Measurements from ENCODE around the gene C1QTNF12.

The C1QTNF12 gene

GRCh38 chr1:1222575-1223225, 23.8 kb downstream of the C1QTNF12 start:
- H3K27ac ChIP-seq (ENCODE audit: low read depth, low read length), result no peak overlapping the region
- no peak overlapping the region for H3K4me3 ChIP-seq (ENCODE audit: low read depth in 1 of 2, low read length in 2 of 2)
- no peaks in the 10 kb centered on the region for H3K27me3 ChIP-seq (ENCODE audit: control insufficient read depth in 1 of 2, insufficient read depth in 2 of 2, low read length in 2 of 2)
- no peak overlapping the region for H3K9ac ChIP-seq (ENCODE audit: low read depth in 1 of 2, low read length in 2 of 2)
- peaks cover 0 to 7% of the 10 kb centered on the region in 2 donors for H3K4me1 ChIP-seq (ENCODE audit: control insufficient read depth in 1 of 2, insufficient read depth in 2 of 2, low read length in 2 of 2)
- no peaks in the 10 kb centered on the region for H3K9me3 ChIP-seq (ENCODE audit: control insufficient read depth in 1 of 2, low read length in 2 of 2)
- peaks cover 29 to 89% of the 10 kb centered on the region in 2 donors for H3K36me3 ChIP-seq (ENCODE audit: control insufficient read depth in 1 of 2, insufficient read depth in 2 of 2, low read length in 2 of 2)

- Histone ChIP-seq H3K27ac (ENCODE audit: low read depth, low read length) (no peak overlapping the region), H3K36me3 (ENCODE audit: control insufficient read depth in 1 of 2, insufficient read depth in 2 of 2, low read length in 2 of 2) (peaks cover 32 to 90% of the 10 kb centered on the region in 2 donors), H3K9me3 (ENCODE audit: control insufficient read depth in 1 of 2, low read length in 2 of 2) (no peaks in the 10 kb centered on the region), H3K9ac (ENCODE audit: low read depth in 1 of 2, low read length in 2 of 2) (no peak overlapping the region), H3K27me3 (ENCODE audit: control insufficient read depth in 1 of 2, insufficient read depth in 2 of 2, low read length in 2 of 2) (no peaks in the 10 kb centered on the region), H3K4me1 (ENCODE audit: control insufficient read depth in 1 of 2, insufficient read depth in 2 of 2, low read length in 2 of 2) (peaks cover 0 to 7% of the 10 kb centered on the region in 2 donors), H3K4me3 (ENCODE audit: low read depth in 1 of 2, low read length in 2 of 2) (no peak overlapping the region)
These were observed 24.5 kb downstream of the C1QTNF12 start for GRCh38 chr1:1221887-1222574.

- Histone ChIP-seq H3K27ac (ENCODE audit: low read depth, low read length) (no peak overlapping the region), H3K9me3 (ENCODE audit: control insufficient read depth in 1 of 2, low read length in 2 of 2) (no peaks in the 10 kb centered on the region), H3K36me3 (ENCODE audit: control insufficient read depth in 1 of 2, insufficient read depth in 2 of 2, low read length in 2 of 2) (peaks cover 30 to 86% of the 10 kb centered on the region in 2 donors), H3K9ac (ENCODE audit: low read depth in 1 of 2, low read length in 2 of 2) (no peak overlapping the region), H3K27me3 (ENCODE audit: control insufficient read depth in 1 of 2, insufficient read depth in 2 of 2, low read length in 2 of 2) (no peaks in the 10 kb centered on the region), H3K4me3 (ENCODE audit: low read depth in 1 of 2, low read length in 2 of 2) (no peak overlapping the region), H3K4me1 (ENCODE audit: control insufficient read depth in 1 of 2, insufficient read depth in 2 of 2, low read length in 2 of 2) (peaks cover 2 to 7% of the 10 kb centered on the region in 2 donors)
These were observed 26.3 kb downstream of the C1QTNF12 start for GRCh38 chr1:1220197-1220596.

- Histone ChIP-seq H3K4me1 (ENCODE audit: control insufficient read depth in 1 of 2, insufficient read depth in 2 of 2, low read length in 2 of 2) (peaks cover 4 to 11% of the 10 kb centered on the region in 2 donors), H3K27ac (ENCODE audit: low read depth, low read length) (no peak overlapping the region), H3K9me3 (ENCODE audit: control insufficient read depth in 1 of 2, low read length in 2 of 2) (no peaks in the 10 kb centered on the region), H3K36me3 (ENCODE audit: control insufficient read depth in 1 of 2, insufficient read depth in 2 of 2, low read length in 2 of 2) (peaks cover 30 to 80% of the 10 kb centered on the region in 2 donors), H3K4me3 (ENCODE audit: low read depth in 1 of 2, low read length in 2 of 2) (no peak overlapping the region), H3K27me3 (ENCODE audit: control insufficient read depth in 1 of 2, insufficient read depth in 2 of 2, low read length in 2 of 2) (no peaks in the 10 kb centered on the region), H3K9ac (ENCODE audit: low read depth in 1 of 2, low read length in 2 of 2) (no peak overlapping the region)
These were observed 27.2 kb downstream of the C1QTNF12 start for GRCh38 chr1:1219341-1219740.

GRCh38 chr1:1218524-1219200, 27.9 kb downstream of the C1QTNF12 start:
- H3K9ac ChIP-seq (ENCODE audit: low read depth in 1 of 2, low read length in 2 of 2), result no peak overlapping the region
- H3K9me3 ChIP-seq (ENCODE audit: control insufficient read depth in 1 of 2, low read length in 2 of 2), result no peaks in the 10 kb centered on the region
- H3K27me3 ChIP-seq (ENCODE audit: control insufficient read depth in 1 of 2, insufficient read depth in 2 of 2, low read length in 2 of 2), result no peaks in the 10 kb centered on the region
- H3K4me3 ChIP-seq (ENCODE audit: low read depth in 1 of 2, low read length in 2 of 2), result no peak overlapping the region
- peaks cover 4 to 17% of the 10 kb centered on the region in 2 donors for H3K4me1 ChIP-seq (ENCODE audit: control insufficient read depth in 1 of 2, insufficient read depth in 2 of 2, low read length in 2 of 2)
- peaks cover 30 to 73% of the 10 kb centered on the region in 2 donors for H3K36me3 ChIP-seq (ENCODE audit: control insufficient read depth in 1 of 2, insufficient read depth in 2 of 2, low read length in 2 of 2)
- no peak overlapping the region for H3K27ac ChIP-seq (ENCODE audit: low read depth, low read length)

- H3K27ac ChIP-seq (ENCODE audit: low read depth, low read length), result no peak overlapping the region
These were observed 28.6 kb downstream of the C1QTNF12 start for GRCh38 chr1:1217621-1218523.

GRCh38 chr1:1216770-1217620, 29.5 kb downstream of the C1QTNF12 start:
- Histone ChIP-seq H3K36me3 (ENCODE audit: control insufficient read depth in 1 of 2, insufficient read depth in 2 of 2, low read length in 2 of 2) (peaks cover 18 to 59% of the 10 kb centered on the region in 2 donors), H3K9ac (ENCODE audit: low read depth in 1 of 2, low read length in 2 of 2) (no peak overlapping the region), H3K27ac (ENCODE audit: low read depth, low read length) (no peak overlapping the region), H3K27me3 (ENCODE audit: control insufficient read depth in 1 of 2, insufficient read depth in 2 of 2, low read length in 2 of 2) (no peaks in the 10 kb centered on the region), H3K9me3 (ENCODE audit: control insufficient read depth in 1 of 2, low read length in 2 of 2) (no peaks in the 10 kb centered on the region), H3K4me1 (ENCODE audit: control insufficient read depth in 1 of 2, insufficient read depth in 2 of 2, low read length in 2 of 2) (peaks cover 8 to 15% of the 10 kb centered on the region in 2 donors), H3K4me3 (ENCODE audit: low read depth in 1 of 2, low read length in 2 of 2) (no peak overlapping the region)

More at GRCh38 chr1:1217621-1218523, 28.6 kb downstream of the C1QTNF12 start:
- Histone ChIP-seq H3K9ac (ENCODE audit: low read depth in 1 of 2, low read length in 2 of 2) (no peak overlapping the region), H3K4me3 (ENCODE audit: low read depth in 1 of 2, low read length in 2 of 2) (no peak overlapping the region), H3K27me3 (ENCODE audit: control insufficient read depth in 1 of 2, insufficient read depth in 2 of 2, low read length in 2 of 2) (no peaks in the 10 kb centered on the region), H3K9me3 (ENCODE audit: control insufficient read depth in 1 of 2, low read length in 2 of 2) (no peaks in the 10 kb centered on the region), H3K4me1 (ENCODE audit: control insufficient read depth in 1 of 2, insufficient read depth in 2 of 2, low read length in 2 of 2) (peaks cover 8 to 21% of the 10 kb centered on the region in 2 donors), H3K36me3 (ENCODE audit: control insufficient read depth in 1 of 2, insufficient read depth in 2 of 2, low read length in 2 of 2) (peaks cover 25 to 66% of the 10 kb centered on the region in 2 donors)

- H3K27ac ChIP-seq (ENCODE audit: low read depth, low read length), result no peak overlapping the region
- no peaks in the 10 kb centered on the region for H3K9me3 ChIP-seq (ENCODE audit: control insufficient read depth in 1 of 2, low read length in 2 of 2)
- H3K4me1 ChIP-seq (ENCODE audit: control insufficient read depth in 1 of 2, insufficient read depth in 2 of 2, low read length in 2 of 2), result peaks cover 8 to 15% of the 10 kb centered on the region in 2 donors
- H3K36me3 ChIP-seq (ENCODE audit: control insufficient read depth in 1 of 2, insufficient read depth in 2 of 2, low read length in 2 of 2), result peaks cover 14 to 49% of the 10 kb centered on the region in 2 donors
- H3K9ac ChIP-seq (ENCODE audit: low read depth in 1 of 2, low read length in 2 of 2), result no peak overlapping the region
- no peaks in the 10 kb centered on the region for H3K27me3 ChIP-seq (ENCODE audit: control insufficient read depth in 1 of 2, insufficient read depth in 2 of 2, low read length in 2 of 2)
- H3K4me3 ChIP-seq (ENCODE audit: low read depth in 1 of 2, low read length in 2 of 2), result no peak overlapping the region
These were observed 30.5 kb downstream of the C1QTNF12 start for GRCh38 chr1:1215881-1216605.
